ENCODE results near the gene SECISBP2L.

The SECISBP2L gene

GRCh38 chr15:49088996-49089395 lies 42.8 kb upstream of the SECISBP2L start:
- no peaks in the 10 kb centered on the region for H3F3A ChIP-seq (ENCODE audit: insufficient read depth)
- no peaks in the 10 kb centered on the region for H3K9me3 ChIP-seq (ENCODE audit: insufficient read depth, low read length)
- no peak overlapping the region for H3K27ac ChIP-seq (ENCODE audit: low read depth, low read length)
- no peaks in the 10 kb centered on the region for H3K9me2 ChIP-seq (replicated peaks; ENCODE audit: insufficient read depth, low read length)
- no peaks in the 10 kb centered on the region for H3K79me2 ChIP-seq (ENCODE audit: insufficient read depth, low read length)
- TF ChIP-seq, protein P1, sequence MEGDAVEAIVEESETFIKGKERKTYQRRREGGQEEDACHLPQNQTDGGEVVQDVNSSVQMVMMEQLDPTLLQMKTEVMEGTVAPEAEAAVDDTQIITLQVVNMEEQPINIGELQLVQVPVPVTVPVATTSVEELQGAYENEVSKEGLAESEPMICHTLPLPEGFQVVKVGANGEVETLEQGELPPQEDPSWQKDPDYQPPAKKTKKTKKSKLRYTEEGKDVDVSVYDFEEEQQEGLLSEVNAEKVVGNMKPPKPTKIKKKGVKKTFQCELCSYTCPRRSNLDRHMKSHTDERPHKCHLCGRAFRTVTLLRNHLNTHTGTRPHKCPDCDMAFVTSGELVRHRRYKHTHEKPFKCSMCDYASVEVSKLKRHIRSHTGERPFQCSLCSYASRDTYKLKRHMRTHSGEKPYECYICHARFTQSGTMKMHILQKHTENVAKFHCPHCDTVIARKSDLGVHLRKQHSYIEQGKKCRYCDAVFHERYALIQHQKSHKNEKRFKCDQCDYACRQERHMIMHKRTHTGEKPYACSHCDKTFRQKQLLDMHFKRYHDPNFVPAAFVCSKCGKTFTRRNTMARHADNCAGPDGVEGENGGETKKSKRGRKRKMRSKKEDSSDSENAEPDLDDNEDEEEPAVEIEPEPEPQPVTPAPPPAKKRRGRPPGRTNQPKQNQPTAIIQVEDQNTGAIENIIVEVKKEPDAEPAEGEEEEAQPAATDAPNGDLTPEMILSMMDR (IDR thresholded peaks at IDR 0.05; ENCODE audit: insufficient read depth, low read length, poor library complexity, severe bottlenecking), result no peak
- no peak for TF ChIP-seq EZH2phosphoT487 (conservative IDR thresholded peaks at IDR 0.05; ENCODE audit: low read length)
- no peaks in the 10 kb centered on the region for H4K20me1 ChIP-seq (ENCODE audit: low read depth, low read length)
- H3K36me3 ChIP-seq (ENCODE audit: low read length), result no peaks in the 10 kb centered on the region
- no peak overlapping the region for H3K9ac ChIP-seq (ENCODE audit: low read length)
- H3K27me3 ChIP-seq (ENCODE audit: low read length), result no peaks in the 10 kb centered on the region
- no peak overlapping the region for H3K4me3 ChIP-seq (ENCODE audit: insufficient read depth, low read length, poor library complexity, severe bottlenecking)
- no peak overlapping the region for H3K4me2 ChIP-seq (ENCODE audit: low read depth, low read length, poor library complexity, severe bottlenecking)
- H2AFZ ChIP-seq (ENCODE audit: low read depth, low read length, severe bottlenecking), result no peak overlapping the region

GRCh38 chr15:49085696-49086459 lies 39.6 kb upstream of the SECISBP2L start:
- H3K79me2 ChIP-seq (ENCODE audit: insufficient read depth, low read length), result no peaks in the 10 kb centered on the region
- H3K27ac ChIP-seq (ENCODE audit: low read depth, low read length), result no peak overlapping the region
- H4K20me1 ChIP-seq (ENCODE audit: low read depth, low read length), result no peaks in the 10 kb centered on the region
- no peak overlapping the region for H3K4me2 ChIP-seq (ENCODE audit: low read depth, low read length, poor library complexity, severe bottlenecking)
- H3K9ac ChIP-seq (ENCODE audit: low read length), result no peak overlapping the region
- H3K9me2 ChIP-seq (replicated peaks; ENCODE audit: insufficient read depth, low read length), result no peaks in the 10 kb centered on the region
- no peaks in the 10 kb centered on the region for H3K9me3 ChIP-seq (ENCODE audit: insufficient read depth, low read length)
- no peaks in the 10 kb centered on the region for H3F3A ChIP-seq (ENCODE audit: insufficient read depth)
- H2AFZ ChIP-seq (ENCODE audit: low read depth, low read length, severe bottlenecking), result no peak overlapping the region
- H3K36me3 ChIP-seq (ENCODE audit: low read length), result no peaks in the 10 kb centered on the region
- no peak overlapping the region for H3K4me3 ChIP-seq (ENCODE audit: insufficient read depth, low read length, poor library complexity, severe bottlenecking)
- H3K27me3 ChIP-seq (ENCODE audit: low read length), result no peaks in the 10 kb centered on the region
- TF ChIP-seq, protein P1 (IDR thresholded peaks at IDR 0.05; ENCODE audit: insufficient read depth, low read length, poor library complexity, severe bottlenecking), result no peak
- TF ChIP-seq EZH2phosphoT487 (conservative IDR thresholded peaks at IDR 0.05; ENCODE audit: low read length), result no peak

DNA sequence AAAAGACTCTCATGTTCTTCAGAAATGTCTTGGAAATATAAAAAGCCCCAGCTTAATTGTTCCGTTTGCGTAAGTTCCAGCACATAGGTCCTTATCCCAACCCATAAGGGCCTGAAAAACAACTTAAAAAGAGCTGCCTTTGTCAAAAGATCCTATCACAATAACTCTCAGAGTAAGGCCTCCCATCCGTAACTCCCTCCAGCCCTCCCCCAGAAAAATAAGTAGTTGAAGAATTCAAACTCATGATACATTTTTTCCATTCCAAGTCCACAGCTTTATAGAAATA lies 38.0 kb upstream of the SECISBP2L start:
- H3K4me2 ChIP-seq (ENCODE audit: low read depth, low read length, poor library complexity, severe bottlenecking), result no peak overlapping the region
- no peaks in the 10 kb centered on the region for H3F3A ChIP-seq (ENCODE audit: insufficient read depth)
- no peaks in the 10 kb centered on the region for H3K79me2 ChIP-seq (ENCODE audit: insufficient read depth, low read length)
- H3K27me3 ChIP-seq (ENCODE audit: low read length), result no peaks in the 10 kb centered on the region
- TF ChIP-seq EZH2phosphoT487 (conservative IDR thresholded peaks at IDR 0.05; ENCODE audit: low read length), result no peak
- TF ChIP-seq, protein P1 (IDR thresholded peaks at IDR 0.05; ENCODE audit: insufficient read depth, low read length, poor library complexity, severe bottlenecking), result no peak
- H3K9ac ChIP-seq (ENCODE audit: low read length), result no peak overlapping the region
- no peak overlapping the region for H3K27ac ChIP-seq (ENCODE audit: low read depth, low read length)
- H3K9me3 ChIP-seq (ENCODE audit: insufficient read depth, low read length), result no peaks in the 10 kb centered on the region
- no peaks in the 10 kb centered on the region for H3K9me2 ChIP-seq (replicated peaks; ENCODE audit: insufficient read depth, low read length)
- H2AFZ ChIP-seq (ENCODE audit: low read depth, low read length, severe bottlenecking), result no peak overlapping the region
- H4K20me1 ChIP-seq (ENCODE audit: low read depth, low read length), result no peaks in the 10 kb centered on the region
- no peaks in the 10 kb centered on the region for H3K36me3 ChIP-seq (ENCODE audit: low read length)
- no peak overlapping the region for H3K4me3 ChIP-seq (ENCODE audit: insufficient read depth, low read length, poor library complexity, severe bottlenecking)
